Activated T-cell treated with anti-CD3 and anti-CD28 coated beads for 1 hour (primary cell): Measurements from ENCODE around the gene SLC23A3.
A peak's percentile ranks its signal among the peaks of the same experiment; 100 is the strongest.
"Not testable (repeated sequence)": the region's sequence is repeated elsewhere in the genome, so short reads cannot be mapped to it uniquely, and the experiment has no call there.

Experiments
- DNase-seq: peaks from one replicate; pipeline ENCODE4 v3.0.0-alpha.2; 2020; ENCODE audit warnings: low read depth

The SLC23A3 gene

DNA sequence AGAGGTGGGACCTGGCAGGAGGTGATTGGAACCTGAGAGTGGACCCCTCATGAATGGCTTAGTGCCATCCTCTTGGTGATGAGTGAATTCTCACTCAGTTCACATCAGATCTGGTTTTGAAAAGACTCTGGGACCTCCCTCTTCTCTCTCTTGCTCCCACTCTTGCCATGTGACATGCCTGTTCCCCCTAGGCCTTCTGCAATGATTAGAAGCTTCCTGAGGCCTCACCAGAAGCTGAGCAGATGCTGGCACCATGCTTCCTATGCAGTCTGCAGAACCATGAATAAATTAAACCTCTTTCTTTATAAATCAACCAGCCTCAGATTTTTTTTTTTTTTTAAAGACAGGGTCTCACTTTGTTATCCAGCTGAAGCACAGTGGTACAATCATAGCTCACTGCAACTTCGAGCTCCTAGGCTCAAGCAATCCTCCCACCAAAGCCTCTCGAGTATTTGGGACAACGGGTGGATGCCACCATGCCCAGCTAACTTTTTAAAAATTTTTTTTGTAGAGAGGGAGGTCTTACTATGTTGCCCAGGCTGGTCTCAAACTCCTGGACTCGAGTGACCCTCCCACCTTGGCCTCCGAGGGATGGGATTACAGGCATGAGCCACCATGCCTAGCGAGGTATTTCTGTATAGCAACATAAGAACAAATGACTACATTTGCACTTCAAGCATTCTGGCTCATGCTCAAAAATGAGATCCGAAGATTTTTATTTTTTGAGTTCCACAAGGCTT, 34.8 kb upstream of the SLC23A3 start:
- no peak for DNase-seq

DNA sequence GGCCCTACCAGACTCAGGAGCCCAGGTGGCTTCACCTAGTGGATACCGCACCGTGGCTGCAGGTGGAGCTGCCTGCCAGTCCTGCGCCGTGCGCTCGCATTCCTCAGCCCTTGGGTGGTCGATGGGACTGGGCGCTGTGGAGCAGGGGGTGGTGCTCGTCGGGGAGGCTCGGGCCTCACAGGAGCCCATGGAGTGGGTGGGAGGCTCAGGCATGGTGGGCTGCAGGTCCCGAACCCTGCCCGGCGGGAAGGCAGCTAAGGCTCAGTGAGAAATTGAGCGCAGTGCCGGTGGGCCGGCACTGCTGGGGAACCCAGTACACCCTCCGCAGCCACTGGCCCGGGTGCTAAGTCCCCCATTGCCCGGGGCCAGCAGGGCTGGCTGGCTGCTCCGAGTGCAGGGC, 31.5 kb upstream of the SLC23A3 start:
- not testable (repeated sequence) for DNase-seq

DNA sequence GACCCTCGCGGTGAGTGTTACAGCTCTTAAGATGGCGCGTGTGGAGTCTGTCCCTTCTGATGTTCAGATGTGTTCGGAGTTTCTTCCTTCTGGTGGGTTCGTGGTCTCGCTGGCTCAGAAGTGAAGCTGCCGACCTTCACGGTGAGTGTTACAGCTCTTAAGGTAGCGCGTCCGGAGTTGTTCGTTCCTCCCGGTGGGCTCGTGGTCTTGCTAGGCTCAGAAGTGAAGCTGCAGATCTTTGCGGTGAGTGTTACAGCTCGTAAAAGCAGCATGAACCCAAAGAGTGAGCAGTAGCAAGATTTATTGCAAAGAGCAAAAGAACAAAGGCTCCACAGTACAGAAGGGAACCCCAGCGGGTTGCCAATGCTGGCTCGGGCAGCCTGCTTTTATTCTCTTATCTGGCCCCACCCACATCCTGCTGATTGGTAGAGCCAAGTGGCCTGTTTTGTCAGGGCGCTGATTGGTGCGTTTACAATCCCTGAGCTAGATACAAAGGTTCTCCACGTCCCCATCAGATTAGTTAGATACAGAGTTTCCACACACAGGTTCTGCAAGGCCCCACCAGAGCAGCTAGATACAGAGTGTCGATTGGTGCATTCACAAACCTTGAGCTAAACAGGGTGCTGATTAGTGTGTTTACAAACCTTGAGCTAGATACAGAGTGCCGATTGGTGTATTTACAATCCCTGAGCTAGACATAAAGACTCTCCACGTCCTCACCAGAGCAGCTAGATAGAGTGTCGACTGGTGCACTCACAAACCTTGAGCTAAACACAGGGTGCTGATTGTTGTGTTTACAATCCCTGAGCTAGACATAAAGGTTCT, 30.9 kb upstream of the SLC23A3 start:
- not testable (repeated sequence) for DNase-seq

DNA sequence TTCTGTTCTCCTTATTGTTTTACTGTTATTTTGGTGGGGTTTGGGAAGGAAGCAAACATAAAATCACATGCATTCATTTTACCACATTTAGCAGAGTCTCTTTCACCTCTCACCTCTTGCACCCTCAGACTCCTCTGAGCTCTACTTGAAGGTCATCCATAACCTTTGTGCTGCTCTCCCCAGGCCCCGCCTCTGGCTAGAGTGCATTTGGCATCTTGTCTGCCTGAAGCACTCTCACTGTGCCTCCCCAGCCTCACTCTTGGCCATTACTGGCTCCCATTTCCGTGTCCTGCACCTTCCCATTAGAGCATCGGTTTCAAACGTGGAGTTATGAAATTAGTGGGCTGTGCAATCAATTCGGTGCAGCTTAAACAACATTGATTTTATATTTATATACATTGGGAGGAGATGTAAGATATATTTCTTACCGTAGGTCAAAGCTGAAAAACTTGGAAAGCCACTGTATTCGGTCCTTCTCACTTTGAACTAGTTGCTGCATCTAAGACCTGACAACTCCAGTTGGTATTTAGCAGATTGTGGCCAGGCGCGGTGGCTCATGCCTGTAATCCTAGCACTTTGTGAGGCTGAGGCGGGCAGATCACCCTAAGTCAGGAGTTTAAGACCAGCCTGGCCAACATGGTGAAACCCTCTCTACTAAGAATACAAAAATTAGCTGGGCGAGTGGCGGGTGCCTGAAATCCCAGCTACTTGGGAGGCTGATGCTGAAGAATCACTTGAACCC, 29.8 kb upstream of the SLC23A3 start:
- DNase-seq = no peak

DNA sequence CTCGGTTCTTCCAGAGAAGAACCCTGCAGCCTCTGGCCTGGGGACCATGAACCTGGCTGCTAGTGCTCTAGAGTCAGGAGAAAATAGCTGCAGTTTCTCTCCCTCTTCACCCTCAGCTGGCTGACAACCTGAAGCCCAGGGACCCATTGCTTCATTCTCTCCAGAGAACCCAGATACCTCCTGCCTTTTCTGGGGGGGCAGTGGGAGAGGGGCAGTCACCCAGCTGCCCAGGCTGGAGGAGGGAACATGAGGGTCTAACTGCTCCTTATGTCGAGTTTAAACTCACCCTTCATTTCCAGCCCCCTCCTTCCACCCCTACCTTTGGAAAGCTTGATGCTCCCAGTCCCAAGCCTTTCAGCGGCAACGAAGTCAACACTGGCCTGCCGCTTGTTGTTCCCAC, 29.1 kb upstream of the SLC23A3 start:
- DNase-seq = no peak

DNA sequence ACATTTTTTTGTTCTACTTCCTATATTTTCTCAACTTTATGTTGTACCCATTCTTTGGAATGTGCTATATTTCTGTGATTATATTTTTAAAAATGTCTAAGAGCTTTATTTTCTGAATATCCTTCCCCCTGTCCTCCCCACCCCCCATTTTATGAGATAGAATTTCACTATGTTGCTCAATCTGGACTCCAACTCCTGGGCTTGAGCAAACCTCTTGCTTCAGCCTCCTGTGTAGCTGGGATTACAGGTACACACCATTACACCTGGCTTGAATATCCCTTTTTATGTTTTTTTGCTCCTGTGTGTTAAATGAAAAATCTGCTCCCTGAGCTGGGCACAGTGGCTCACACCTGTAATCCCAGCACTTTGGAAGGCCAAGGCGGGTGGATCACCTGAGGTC, 27.6 kb upstream of the SLC23A3 start:
- no peak for DNase-seq

DNA sequence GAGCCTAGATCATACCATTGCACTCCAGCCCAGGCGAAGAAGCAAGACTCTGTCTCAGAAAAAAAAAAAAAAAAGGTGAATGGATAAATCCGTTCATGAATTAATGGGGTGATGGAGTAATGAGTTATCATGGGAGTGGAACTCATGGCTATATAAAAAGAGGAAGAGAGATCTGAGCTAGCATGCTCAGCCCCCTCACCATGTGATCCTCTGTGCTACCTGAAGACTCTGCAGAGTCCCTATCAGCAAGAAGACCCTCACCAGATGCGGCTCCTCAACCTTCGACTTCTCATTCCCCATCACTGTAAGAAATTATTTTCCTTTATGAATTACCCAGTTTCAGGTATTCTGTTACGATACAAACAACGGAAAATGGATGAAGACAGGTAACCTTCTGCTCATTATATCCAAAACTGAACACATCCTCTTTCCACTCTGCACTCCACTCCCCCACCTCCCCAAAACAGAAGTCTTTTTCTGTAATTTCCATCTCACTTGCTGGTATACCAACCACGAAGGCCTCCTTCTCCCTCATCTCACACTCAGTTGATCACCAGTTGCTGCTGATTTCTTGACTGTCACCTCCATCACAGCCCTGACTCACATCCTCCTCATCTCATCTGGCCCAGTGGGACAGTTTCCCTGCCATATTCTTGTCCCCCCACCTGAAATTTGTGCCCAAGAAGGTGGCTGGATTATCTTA, 17.1 kb upstream of the SLC23A3 start:
- DNase-seq = no peak

DNA sequence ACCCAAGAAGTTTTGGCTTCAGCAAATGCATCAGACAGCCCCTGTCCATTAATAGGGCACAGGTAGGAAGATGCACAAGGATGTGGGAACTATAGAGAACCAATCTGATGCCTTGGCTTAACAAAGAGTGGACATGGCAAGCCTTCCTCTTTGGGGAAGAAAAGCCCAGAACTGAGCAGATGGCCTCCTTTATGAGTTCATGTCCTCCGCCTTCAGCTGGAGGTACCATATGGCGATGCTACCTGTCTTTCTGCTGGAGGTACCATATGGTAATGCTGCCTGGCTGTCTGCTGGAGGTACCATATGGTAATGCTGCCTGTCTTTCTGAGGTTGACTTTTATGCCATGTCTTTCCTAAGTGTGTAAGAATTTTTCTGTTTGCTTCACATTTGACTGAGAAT, 14.3 kb upstream of the SLC23A3 start:
- no peak for DNase-seq

DNA sequence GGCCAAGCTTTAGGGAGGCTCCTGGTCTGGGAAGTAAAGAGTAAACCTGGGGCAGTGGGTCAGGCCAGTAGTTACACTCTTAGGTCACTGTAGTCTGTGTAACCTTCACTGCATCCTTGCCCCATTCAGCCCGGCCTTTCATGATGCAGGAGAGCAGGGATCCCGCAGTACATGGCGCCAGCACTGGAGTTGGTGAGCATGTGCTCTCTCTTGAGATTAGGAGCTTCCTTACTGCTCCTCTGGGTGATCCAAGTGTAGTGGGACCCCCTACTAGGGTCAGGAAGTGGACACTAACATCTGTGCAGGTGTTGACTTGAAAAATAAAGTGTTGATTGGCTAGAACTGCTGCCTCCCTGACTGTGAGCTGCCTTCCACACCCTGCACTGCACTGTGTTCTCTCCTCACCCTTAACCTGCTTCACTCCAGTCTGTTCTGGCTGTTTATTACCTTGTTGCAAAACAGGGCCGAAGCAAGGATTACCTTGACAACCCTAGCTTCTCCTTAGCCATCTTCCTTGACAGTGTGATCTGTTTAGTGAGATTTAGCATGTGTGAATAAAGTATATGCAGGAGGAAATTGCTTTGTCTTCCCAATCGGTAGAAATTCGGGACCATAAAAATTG, 13.4 kb upstream of the SLC23A3 start:
- no peak for DNase-seq

DNA sequence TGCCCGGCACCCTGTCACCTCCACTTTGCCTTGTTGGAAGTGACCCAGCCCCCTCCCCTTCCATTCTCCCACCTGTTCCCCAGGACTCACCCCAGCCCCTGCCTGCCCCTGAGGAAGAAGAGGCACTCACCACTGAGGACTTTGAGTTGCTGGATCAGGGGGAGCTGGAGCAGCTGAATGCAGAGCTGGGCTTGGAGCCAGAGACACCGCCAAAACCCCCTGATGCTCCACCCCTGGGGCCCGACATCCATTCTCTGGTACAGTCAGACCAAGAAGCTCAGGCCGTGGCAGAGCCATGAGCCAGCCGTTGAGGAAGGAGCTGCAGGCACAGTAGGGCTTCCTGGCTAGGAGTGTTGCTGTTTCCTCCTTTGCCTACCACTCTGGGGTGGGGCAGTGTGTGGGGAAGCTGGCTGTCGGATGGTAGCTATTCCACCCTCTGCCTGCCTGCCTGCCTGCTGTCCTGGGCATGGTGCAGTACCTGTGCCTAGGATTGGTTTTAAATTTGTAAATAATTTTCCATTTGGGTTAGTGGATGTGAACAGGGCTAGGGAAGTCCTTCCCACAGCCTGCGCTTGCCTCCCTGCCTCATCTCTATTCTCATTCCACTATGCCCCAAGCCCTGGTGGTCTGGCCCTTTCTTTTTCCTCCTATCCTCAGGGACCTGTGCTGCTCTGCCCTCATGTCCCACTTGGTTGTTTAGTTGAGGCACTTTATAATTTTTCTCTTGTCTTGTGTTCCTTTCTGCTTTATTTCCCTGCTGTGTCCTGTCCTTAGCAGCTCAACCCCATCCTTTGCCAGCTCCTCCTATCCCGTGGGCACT, 12.7 kb upstream of the SLC23A3 start:
- DNase-seq = no peak

DNA sequence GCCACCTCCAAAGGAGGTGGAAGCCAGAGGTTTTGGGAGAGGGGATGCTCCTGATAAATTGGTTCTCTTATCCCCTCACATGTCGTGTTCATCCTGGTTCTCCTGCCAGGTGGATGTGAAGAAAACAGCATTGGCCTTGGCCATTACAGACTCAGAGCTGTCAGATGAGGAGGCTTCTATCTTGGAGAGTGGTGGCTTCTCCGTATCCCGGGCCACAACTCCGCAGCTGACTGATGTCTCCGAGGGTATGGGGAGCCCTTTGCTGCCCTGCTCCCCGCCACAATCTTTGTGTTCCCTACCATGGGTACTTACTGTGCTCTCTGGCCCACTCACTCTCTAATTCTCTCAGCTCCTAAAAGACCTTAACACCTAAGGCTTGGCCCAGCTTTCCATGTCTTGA, 11.7 kb upstream of the SLC23A3 start:
- DNase-seq = no peak

DNA sequence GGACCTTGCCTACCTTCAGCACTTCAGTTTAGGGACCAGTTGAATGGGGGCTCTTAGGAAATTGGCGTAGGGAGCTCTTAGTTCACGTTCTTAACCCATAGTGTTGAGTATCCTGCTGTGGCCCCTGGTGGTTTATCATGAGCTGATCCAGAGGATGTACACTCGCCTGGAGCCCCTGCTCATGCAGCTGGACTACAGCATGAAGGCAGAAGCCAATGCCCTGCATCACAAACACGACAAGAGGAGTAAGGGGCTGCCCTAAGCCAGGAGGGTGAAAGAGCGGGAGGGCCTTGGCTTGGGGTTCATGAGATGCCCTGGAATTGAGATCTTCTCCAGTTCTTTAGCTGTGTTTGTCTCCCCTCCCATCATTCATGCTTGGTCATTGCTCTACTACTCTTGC, 11.1 kb upstream of the SLC23A3 start:
- DNase-seq = no peak

DNA sequence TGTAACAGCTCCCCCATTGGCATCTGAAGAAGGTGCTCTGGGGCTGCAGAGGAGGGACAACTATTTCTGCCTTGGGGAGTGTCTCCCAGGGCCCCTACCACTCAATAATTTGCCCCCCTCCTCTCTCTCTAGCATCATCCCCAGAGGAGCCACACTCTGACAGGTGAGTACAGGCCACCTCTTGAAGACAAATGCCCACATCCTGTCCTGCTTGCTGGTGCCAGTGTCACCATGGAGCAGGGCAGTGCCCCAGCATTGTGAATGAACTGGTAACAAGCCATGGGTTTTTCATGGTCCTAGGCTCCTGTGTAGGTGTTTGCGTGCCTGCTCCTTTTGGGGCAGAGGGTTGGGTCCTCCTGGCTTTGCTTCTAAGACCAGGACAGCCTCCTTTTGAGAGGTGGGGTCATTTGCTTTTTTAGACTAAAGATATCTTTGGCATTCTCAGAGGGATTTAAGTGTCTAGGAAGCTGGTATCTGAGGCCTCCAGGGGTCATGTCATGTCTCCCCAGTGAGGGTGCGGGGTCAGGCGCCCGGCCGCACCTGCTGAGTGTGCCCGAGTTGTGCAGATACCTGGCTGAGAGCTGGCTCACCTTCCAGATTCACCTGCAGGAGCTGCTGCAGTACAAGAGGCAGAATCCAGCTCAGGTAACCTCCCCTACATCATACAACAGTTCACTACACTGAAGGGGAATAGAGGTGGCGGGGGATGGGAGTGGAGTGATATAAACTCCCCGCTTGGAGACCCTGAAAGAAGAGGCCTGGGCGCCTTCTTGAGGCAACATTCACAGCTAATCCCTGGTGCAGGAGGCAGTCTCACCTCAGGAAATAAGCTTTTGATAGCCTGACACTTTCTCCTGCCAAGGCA, 10.0 kb upstream of the SLC23A3 start:
- DNase-seq = no peak

DNA sequence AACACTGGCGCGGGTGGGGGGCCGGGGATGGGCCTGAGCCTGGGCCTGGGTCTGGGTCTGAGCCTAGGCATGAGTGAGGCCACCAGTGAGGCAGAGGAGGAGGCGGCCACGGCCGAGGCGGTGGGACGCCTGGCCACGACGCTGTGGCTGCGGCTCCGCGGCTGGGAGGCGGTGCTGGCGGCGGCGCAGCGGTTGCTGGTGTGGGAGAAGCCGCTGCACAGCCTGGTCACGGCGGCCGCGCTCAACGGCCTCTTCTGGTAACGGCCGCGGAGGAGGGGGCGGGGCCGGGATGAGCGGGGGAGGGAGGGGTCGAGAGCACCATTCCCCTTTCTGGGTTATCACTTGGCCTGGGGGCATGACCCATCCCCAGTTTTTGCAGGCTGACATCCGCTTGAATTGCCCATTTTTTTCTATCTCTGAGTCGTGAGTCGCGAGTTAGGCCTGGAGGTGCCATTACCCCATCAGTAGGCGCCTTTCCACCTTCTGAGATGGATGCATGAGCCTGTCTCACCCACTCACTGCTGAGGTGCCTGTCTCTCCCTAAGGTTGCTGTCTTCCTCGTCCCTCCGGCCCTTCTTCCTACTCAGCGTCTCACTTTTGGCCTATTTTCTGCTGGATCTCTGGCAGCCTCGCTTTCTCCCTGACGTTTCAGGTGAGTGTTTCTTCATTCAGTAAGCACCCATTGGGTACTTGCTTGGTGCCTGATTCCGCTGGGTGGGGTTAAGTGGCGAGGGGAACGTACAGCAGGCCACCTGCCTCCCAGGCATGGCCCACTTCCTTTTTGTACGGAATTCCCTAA, 8.7 kb upstream of the SLC23A3 start:
- peak; percentile 29 for DNase-seq

DNA sequence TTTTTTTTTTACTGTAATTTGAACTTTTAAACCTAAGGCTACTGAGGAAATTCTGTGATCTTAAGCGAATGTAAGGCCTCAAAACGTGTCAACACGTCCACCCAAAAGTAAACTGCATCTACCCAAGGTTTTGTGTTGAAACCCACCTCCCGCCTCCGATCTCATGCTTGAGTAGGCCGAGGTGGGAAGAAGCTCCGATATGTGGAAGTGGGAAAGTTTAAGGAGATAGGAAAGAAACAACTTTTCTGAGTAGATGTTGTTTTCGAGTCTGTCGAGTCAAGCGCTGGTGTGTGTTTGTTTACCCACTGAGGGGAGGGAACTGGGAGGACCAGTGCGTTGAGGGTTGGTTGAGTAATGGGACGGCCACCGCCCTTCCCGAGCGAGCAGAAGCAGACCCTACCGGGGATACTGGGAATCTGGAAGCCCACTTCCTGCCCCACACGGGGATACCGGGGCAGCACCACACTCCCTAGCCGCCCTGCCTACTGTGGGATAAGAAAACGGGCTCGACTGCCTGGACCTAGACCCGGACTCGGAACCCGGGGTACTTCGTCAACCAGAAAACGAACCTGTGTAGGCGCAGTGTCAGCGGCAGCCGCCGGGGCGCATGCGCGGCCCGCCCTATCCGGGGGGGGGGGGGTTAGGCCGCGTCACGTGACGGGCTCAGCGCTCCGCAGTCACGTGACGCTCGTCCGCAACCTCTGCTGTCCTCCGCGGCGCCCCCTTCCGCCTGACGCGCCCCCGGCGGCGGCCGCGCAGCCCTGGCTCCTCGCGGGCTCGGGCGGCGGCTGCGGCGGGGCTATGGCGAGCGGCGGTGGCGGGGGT, 7.9 kb upstream of the SLC23A3 start, which contains the start of gene RETREG2:
Gene RETREG2 (plus strand): TSS at position 724 of the 825 bp plus-strand sequence. CDS start 78 bp downstream, at position 802.
- peak; percentile 69 for DNase-seq

DNA sequence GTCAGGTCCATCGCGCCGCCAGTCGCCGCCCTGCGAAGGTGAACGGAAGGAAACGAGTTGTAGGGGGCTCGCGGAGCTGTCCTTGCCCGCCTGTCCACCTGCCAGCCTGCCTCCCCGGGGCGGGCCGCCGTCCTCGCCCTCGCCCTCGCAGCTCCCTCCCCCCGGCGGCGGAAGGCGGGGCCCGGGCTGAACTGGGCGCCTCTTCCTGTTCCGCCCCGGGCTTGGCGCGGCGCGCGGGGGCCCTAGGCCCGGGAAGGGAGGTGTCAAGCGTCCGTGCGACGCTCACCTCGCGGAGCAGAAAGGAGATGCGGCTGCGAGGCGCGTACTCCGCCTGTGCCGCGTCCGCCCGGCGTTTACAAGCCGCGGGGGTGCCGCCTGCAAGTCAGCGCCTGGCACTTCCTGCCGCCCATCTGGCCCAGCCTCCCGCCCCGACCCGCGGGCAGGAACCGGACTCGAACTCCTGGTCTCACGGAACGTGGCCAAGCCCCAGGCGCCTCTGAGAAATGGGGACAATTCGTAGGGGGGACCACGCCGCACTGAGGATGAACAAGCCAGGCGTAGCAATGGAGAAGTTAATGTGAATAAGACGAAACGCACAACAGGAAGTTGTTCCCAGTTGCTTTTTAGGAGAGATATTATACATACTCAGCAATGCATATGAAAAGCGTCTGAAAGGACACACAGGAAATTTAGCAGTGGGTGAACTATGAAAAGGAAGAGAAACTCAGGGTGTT, 7.2 kb upstream of the SLC23A3 start, which contains the start of gene CNPPD1:
Gene CNPPD1 (minus strand): TSS at position 108 of the 734 bp plus-strand sequence. CDS start 97 bp downstream, at position 11.
- peak; percentile 82 for DNase-seq
